ENCODE measurements around the gene RAB38. TPM values are rescaled to one million over a fixed set of nuclear protein-coding genes. Genes with fewer than 3 reads are reported as not detected.

RAB38 gene
- total RNA-seq, 1 experiment from 2014 or later, result 12.7 TPM

- CTCF ChIA-PET, result no interaction called here
Measured at GRCh38 chr11:88070437-88070836, 104.8 kb downstream of the RAB38 start.

GRCh38 chr11:88068848-88069554 is 106.2 kb downstream of the RAB38 start:
- Histone ChIP-seq H3K4me1 (replicated peaks; ENCODE audit: insufficient read depth) (no peaks in the 10 kb centered on the region), H3K36me3 (ENCODE audit: low read depth) (no peaks in the 10 kb centered on the region), H3K4me2 (no peak overlapping the region), H2AFZ (no peak overlapping the region), H4K20me1 (ENCODE audit: insufficient read depth) (no peaks in the 10 kb centered on the region), H3K27me3 (ENCODE audit: insufficient read depth, low read depth) (no peaks in the 10 kb centered on the region), H3K27ac (no peak overlapping the region), H3K9me2 (ENCODE audit: insufficient read depth) (peaks cover 7% of the 10 kb centered on the region; the same call in 1 of the 2 replicates), H3F3A (ENCODE audit: insufficient read depth, low read depth) (no peaks in the 10 kb centered on the region), H3K79me2 (ENCODE audit: low read depth) (no peaks in the 10 kb centered on the region), H3K4me3 (no peak overlapping the region), H3K9me3 (ENCODE audit: insufficient read depth, low read depth) (peaks cover 4% of the 10 kb centered on the region)
- DNase-seq, result no peak
- intact Hi-C loops (cut with micrococcal nuclease; ENCODE audit: unreplicated experiment), result no loop called here
- CTCF ChIA-PET, result no interaction called here
- BruUV-seq (replicated peaks), result no TSS peak
- TF ChIP-seq EZH2 (IDR thresholded peaks at IDR 0.05; ENCODE audit: low read depth), result no peak
- TF ChIP-seq, protein P1, sequence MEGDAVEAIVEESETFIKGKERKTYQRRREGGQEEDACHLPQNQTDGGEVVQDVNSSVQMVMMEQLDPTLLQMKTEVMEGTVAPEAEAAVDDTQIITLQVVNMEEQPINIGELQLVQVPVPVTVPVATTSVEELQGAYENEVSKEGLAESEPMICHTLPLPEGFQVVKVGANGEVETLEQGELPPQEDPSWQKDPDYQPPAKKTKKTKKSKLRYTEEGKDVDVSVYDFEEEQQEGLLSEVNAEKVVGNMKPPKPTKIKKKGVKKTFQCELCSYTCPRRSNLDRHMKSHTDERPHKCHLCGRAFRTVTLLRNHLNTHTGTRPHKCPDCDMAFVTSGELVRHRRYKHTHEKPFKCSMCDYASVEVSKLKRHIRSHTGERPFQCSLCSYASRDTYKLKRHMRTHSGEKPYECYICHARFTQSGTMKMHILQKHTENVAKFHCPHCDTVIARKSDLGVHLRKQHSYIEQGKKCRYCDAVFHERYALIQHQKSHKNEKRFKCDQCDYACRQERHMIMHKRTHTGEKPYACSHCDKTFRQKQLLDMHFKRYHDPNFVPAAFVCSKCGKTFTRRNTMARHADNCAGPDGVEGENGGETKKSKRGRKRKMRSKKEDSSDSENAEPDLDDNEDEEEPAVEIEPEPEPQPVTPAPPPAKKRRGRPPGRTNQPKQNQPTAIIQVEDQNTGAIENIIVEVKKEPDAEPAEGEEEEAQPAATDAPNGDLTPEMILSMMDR (conservative IDR thresholded peaks at IDR 0.05), result no peak
- POLR2A ChIA-PET (ENCODE audit: unreplicated experiment), result interaction anchor here (0.7 kb wide), 1 partner anchor 17 kb away, joined by 3 read pairs; no protein-coding TSS in a partner anchor

More at GRCh38 chr11:88070437-88070836, 104.8 kb downstream of the RAB38 start:
- Histone ChIP-seq H3K79me2 (ENCODE audit: low read depth) (no peaks in the 10 kb centered on the region), H3K36me3 (ENCODE audit: low read depth) (no peaks in the 10 kb centered on the region), H3K4me3 (no peak overlapping the region), H3K27me3 (ENCODE audit: insufficient read depth, low read depth) (no peaks in the 10 kb centered on the region), H2AFZ (no peak overlapping the region), H3K9me2 (ENCODE audit: insufficient read depth) (peaks cover 7% of the 10 kb centered on the region; the same call in 1 of the 2 replicates), H4K20me1 (ENCODE audit: insufficient read depth) (no peaks in the 10 kb centered on the region), H3K4me2 (no peak overlapping the region), H3F3A (ENCODE audit: insufficient read depth, low read depth) (no peaks in the 10 kb centered on the region), H3K9me3 (ENCODE audit: insufficient read depth, low read depth) (peaks cover 6% of the 10 kb centered on the region), H3K4me1 (replicated peaks; ENCODE audit: insufficient read depth) (no peaks in the 10 kb centered on the region), H3K27ac (no peak overlapping the region)
- POLR2A ChIA-PET (ENCODE audit: unreplicated experiment), result no interaction called here
- intact Hi-C loops (cut with micrococcal nuclease; ENCODE audit: unreplicated experiment), result no loop called here
- DNase-seq, result no peak
- no peak for TF ChIP-seq EZH2 (IDR thresholded peaks at IDR 0.05; ENCODE audit: low read depth)
- TF ChIP-seq, protein P1 (conservative IDR thresholded peaks at IDR 0.05), result no peak
- BruUV-seq (replicated peaks), result no TSS peak

DNA sequence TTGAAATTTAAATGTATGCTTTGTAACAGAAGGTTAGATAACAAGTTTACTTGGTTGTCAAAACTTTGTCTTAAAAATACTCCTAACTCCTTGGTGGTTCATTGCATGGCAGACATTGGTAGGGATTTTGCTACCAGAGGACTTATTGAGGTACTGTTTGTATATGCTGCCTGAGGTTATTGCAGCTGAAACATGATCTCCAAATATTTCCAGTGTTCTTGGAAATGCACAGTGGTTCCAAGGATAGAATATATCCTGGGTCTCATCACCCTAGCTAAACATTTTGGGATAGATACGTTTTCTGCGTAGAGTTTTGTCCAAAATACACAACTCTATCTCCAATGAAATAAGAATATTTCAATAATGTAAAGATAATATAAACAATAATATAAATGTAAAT is 109.2 kb downstream of the RAB38 start:
- BruUV-seq (replicated peaks), result no TSS peak
- no peak overlapping the region for H3K4me2 ChIP-seq
- H3F3A ChIP-seq (ENCODE audit: insufficient read depth, low read depth), result no peaks in the 10 kb centered on the region
- no peak overlapping the region for H3K27ac ChIP-seq
- no peaks in the 10 kb centered on the region for H3K4me1 ChIP-seq (replicated peaks; ENCODE audit: insufficient read depth)
- POLR2A ChIA-PET (ENCODE audit: unreplicated experiment), result no interaction called here
- no peaks in the 10 kb centered on the region for H3K27me3 ChIP-seq (ENCODE audit: insufficient read depth, low read depth)
- H3K36me3 ChIP-seq (ENCODE audit: low read depth), result no peaks in the 10 kb centered on the region
- H3K4me3 ChIP-seq, result no peak overlapping the region
- intact Hi-C loops (cut with micrococcal nuclease; ENCODE audit: unreplicated experiment), result no loop called here
- peaks cover 7% of the 10 kb centered on the region; the same call in 1 of the 2 replicates for H3K9me2 ChIP-seq (ENCODE audit: insufficient read depth)
- H3K9me3 ChIP-seq (ENCODE audit: insufficient read depth, low read depth), result no peaks in the 10 kb centered on the region
- TF ChIP-seq, protein P1 (conservative IDR thresholded peaks at IDR 0.05), result no peak
- no peak for TF ChIP-seq EZH2 (IDR thresholded peaks at IDR 0.05; ENCODE audit: low read depth)
- no peak overlapping the region for H2AFZ ChIP-seq
- no peak for DNase-seq
- CTCF ChIA-PET, result no interaction called here
- H4K20me1 ChIP-seq (ENCODE audit: insufficient read depth), result no peaks in the 10 kb centered on the region
- H3K79me2 ChIP-seq (ENCODE audit: low read depth), result no peaks in the 10 kb centered on the region
